SJCRH30 (cell line): Measurements from ENCODE around the gene DDI2. TPM values are rescaled to one million over a fixed set of nuclear protein-coding genes. Genes with fewer than 3 reads are reported as not detected.
"Not testable (repeated sequence)": the region's sequence is repeated elsewhere in the genome, so short reads cannot be mapped to it uniquely, and the experiment has no call there.

Source experiments
- DNase-seq, 2 experiments: peaks; one replicate each; pipeline ENCODE4 v3.0.0-alpha.2; 2015 to 2020
- H3K27ac ChIP-seq: fragments of 250-450 bp; sonication (Bioruptor Pico); 2 replicates; pipeline ENCODE4 v1.5.1; 2020; ENCODE audit warnings: mild to moderate bottlenecking, moderate library complexity
- H3K27me3 ChIP-seq: fragments of 250-450 bp; sonication (Bioruptor Pico); 2 replicates; pipeline ENCODE4 v1.5.1; 2020; ENCODE audit warnings: mild to moderate bottlenecking, moderate library complexity
- H3K36me3 ChIP-seq: fragments of 250-450 bp; sonication (Bioruptor Pico); 2 replicates; pipeline ENCODE4 v1.5.1; 2020; ENCODE audit warnings: mild to moderate bottlenecking, moderate library complexity
- H3K4me1 ChIP-seq: fragments of 250-450 bp; sonication (Bioruptor Pico); 2 replicates; pipeline ENCODE4 v1.5.1; 2020; ENCODE audit warnings: mild to moderate bottlenecking, moderate library complexity
- H3K4me3 ChIP-seq: fragments of 250-450 bp; sonication (Bioruptor Pico); 2 replicates; pipeline ENCODE4 v1.5.1; 2020; ENCODE audit warnings: mild to moderate bottlenecking, moderate library complexity
- H3K9me3 ChIP-seq: fragments of 250-450 bp; sonication (Bioruptor Pico); replicated peaks from 2 replicates; pipeline ENCODE4 v1.5.1; 2020; ENCODE audit warnings: mild to moderate bottlenecking, moderate library complexity
- total RNA-seq: library from RNA; depleted of rRNA; stranded (reverse); fragments of >200 nt; shearing (Covaris generic); gene quantifications from 2 replicates; pipeline ENCODE4 v1.2.3, GENCODE V29; 2014

The DDI2 gene
- total RNA-seq, 1 experiment from 2014 or later = 29.1 TPM

- no peaks in the 10 kb centered on the region for H3K4me1 ChIP-seq
- DNase-seq = no peak
- no peak overlapping the region for H3K27ac ChIP-seq
- H3K36me3 ChIP-seq = peaks cover 84% of the 10 kb centered on the region
- no peaks in the 10 kb centered on the region for H3K27me3 ChIP-seq
- no peak overlapping the region for H3K4me3 ChIP-seq
- no peaks in the 10 kb centered on the region for H3K9me3 ChIP-seq
Observed at GRCh38 chr1:15639931-15640330, 22.7 kb downstream of the DDI2 start.

GRCh38 chr1:15640667-15641066, 23.4 kb downstream of the DDI2 start:
- Histone ChIP-seq H3K36me3 (peaks cover 81% of the 10 kb centered on the region), H3K4me1 (no peaks in the 10 kb centered on the region), H3K4me3 (no peak overlapping the region), H3K27ac (no peak overlapping the region), H3K9me3 (no peaks in the 10 kb centered on the region), H3K27me3 (no peaks in the 10 kb centered on the region)
- no peak for DNase-seq

- DNase-seq = no peak
- Histone ChIP-seq H3K9me3 (no peaks in the 10 kb centered on the region), H3K36me3 (peaks cover 64% of the 10 kb centered on the region), H3K4me3 (no peak overlapping the region), H3K27ac (no peak overlapping the region), H3K4me1 (peaks cover 10% of the 10 kb centered on the region), H3K27me3 (no peaks in the 10 kb centered on the region)
Observed at GRCh38 chr1:15649937-15650336, 32.7 kb downstream of the DDI2 start.

- no peak overlapping the region for H3K4me3 ChIP-seq
- no peaks in the 10 kb centered on the region for H3K9me3 ChIP-seq
- H3K27ac ChIP-seq = no peak overlapping the region
- no peak for DNase-seq
- H3K27me3 ChIP-seq = no peaks in the 10 kb centered on the region
- peaks cover 63% of the 10 kb centered on the region for H3K36me3 ChIP-seq
- H3K4me1 ChIP-seq = peaks cover 14% of the 10 kb centered on the region
Observed at GRCh38 chr1:15650433-15650832, 33.2 kb downstream of the DDI2 start.

GRCh38 chr1:15652130-15652529, 34.9 kb downstream of the DDI2 start:
- not testable (repeated sequence) for H3K9me3 ChIP-seq, H3K4me3 ChIP-seq, H3K27ac ChIP-seq, DNase-seq, H3K27me3 ChIP-seq
- H3K4me1 ChIP-seq = peaks cover 14% of the 10 kb centered on the region
- peaks cover 66% of the 10 kb centered on the region for H3K36me3 ChIP-seq

GRCh38 chr1:15654091-15654690, 36.9 kb downstream of the DDI2 start:
- H3K4me1 ChIP-seq = peaks cover 14% of the 10 kb centered on the region
- H3K9me3 ChIP-seq = no peaks in the 10 kb centered on the region
- H3K27me3 ChIP-seq = no peaks in the 10 kb centered on the region
- no peak overlapping the region for H3K4me3 ChIP-seq
- no peak overlapping the region for H3K27ac ChIP-seq
- peaks cover 66% of the 10 kb centered on the region for H3K36me3 ChIP-seq
- peak; percentile 52 to 78 for DNase-seq

GRCh38 chr1:15656464-15656863, 39.2 kb downstream of the DDI2 start:
- Histone ChIP-seq H3K4me3 (no peak overlapping the region), H3K9me3 (no peaks in the 10 kb centered on the region), H3K4me1 (peaks cover 14% of the 10 kb centered on the region), H3K27me3 (no peaks in the 10 kb centered on the region), H3K36me3 (peaks cover 70% of the 10 kb centered on the region), H3K27ac (no peak overlapping the region)
- DNase-seq = no peak

GRCh38 chr1:15657021-15657420, 39.8 kb downstream of the DDI2 start:
- no peak for DNase-seq
- Histone ChIP-seq H3K36me3 (peaks cover 72% of the 10 kb centered on the region), H3K9me3 (no peaks in the 10 kb centered on the region), H3K27ac (no peak overlapping the region), H3K4me3 (no peak overlapping the region), H3K4me1 (peaks cover 14% of the 10 kb centered on the region), H3K27me3 (no peaks in the 10 kb centered on the region)

- no peaks in the 10 kb centered on the region for H3K9me3 ChIP-seq
- H3K4me1 ChIP-seq = peaks cover 2% of the 10 kb centered on the region
Observed at GRCh38 chr1:15660151-15660550, 42.9 kb downstream of the DDI2 start.

GRCh38 chr1:15662477-15662876, 45.2 kb downstream of the DDI2 start:
- no peak for DNase-seq
- no peaks in the 10 kb centered on the region for H3K4me1 ChIP-seq
- H3K36me3 ChIP-seq = peaks cover 47% of the 10 kb centered on the region
- no peaks in the 10 kb centered on the region for H3K27me3 ChIP-seq
- no peak overlapping the region for H3K4me3 ChIP-seq
- H3K27ac ChIP-seq = no peak overlapping the region
- no peaks in the 10 kb centered on the region for H3K9me3 ChIP-seq

More at GRCh38 chr1:15660151-15660550, 42.9 kb downstream of the DDI2 start:
- H3K27ac ChIP-seq = no peak overlapping the region
- no peak for DNase-seq
- no peaks in the 10 kb centered on the region for H3K27me3 ChIP-seq
- H3K36me3 ChIP-seq = peaks cover 63% of the 10 kb centered on the region
- H3K4me3 ChIP-seq = no peak overlapping the region

GRCh38 chr1:15663925-15664324, 46.7 kb downstream of the DDI2 start:
- Histone ChIP-seq H3K27ac (no peak overlapping the region), H3K4me1 (no peaks in the 10 kb centered on the region), H3K9me3 (no peaks in the 10 kb centered on the region; the same call in 1 of the 2 replicates), H3K27me3 (no peaks in the 10 kb centered on the region), H3K36me3 (peaks cover 41% of the 10 kb centered on the region), H3K4me3 (no peak overlapping the region)
- no peak for DNase-seq

GRCh38 chr1:15667362-15667761, 50.1 kb downstream of the DDI2 start:
- peaks cover 7% of the 10 kb centered on the region for H3K36me3 ChIP-seq
- no peak for DNase-seq
- no peak overlapping the region for H3K4me3 ChIP-seq
- H3K4me1 ChIP-seq = peaks cover 7% of the 10 kb centered on the region
- no peaks in the 10 kb centered on the region for H3K27me3 ChIP-seq
- H3K27ac ChIP-seq = no peak overlapping the region
- H3K9me3 ChIP-seq = no peaks in the 10 kb centered on the region; the same call in 1 of the 2 replicates

GRCh38 chr1:15668089-15668754, 51.0 kb downstream of the DDI2 start:
- H3K4me1 ChIP-seq = peaks cover 9% of the 10 kb centered on the region
- H3K36me3 ChIP-seq = no peaks in the 10 kb centered on the region
- DNase-seq = no peak
- no peak overlapping the region for H3K4me3 ChIP-seq
- no peaks in the 10 kb centered on the region for H3K27me3 ChIP-seq
- no peaks in the 10 kb centered on the region; the same call in 1 of the 2 replicates for H3K9me3 ChIP-seq
- H3K27ac ChIP-seq = no peak overlapping the region

GRCh38 chr1:15669074-15669473, 51.8 kb downstream of the DDI2 start:
- no peak overlapping the region for H3K4me3 ChIP-seq
- H3K27me3 ChIP-seq = no peaks in the 10 kb centered on the region
- peaks cover 9% of the 10 kb centered on the region for H3K4me1 ChIP-seq
- H3K36me3 ChIP-seq = no peaks in the 10 kb centered on the region
- no peak for DNase-seq
- no peaks in the 10 kb centered on the region; the same call in 1 of the 2 replicates for H3K9me3 ChIP-seq
- H3K27ac ChIP-seq = no peak overlapping the region

- Histone ChIP-seq H3K9me3 (no peaks in the 10 kb centered on the region; the same call in 1 of the 2 replicates), H3K27me3 (no peaks in the 10 kb centered on the region), H3K27ac (no peak overlapping the region), H3K4me1 (peaks cover 9% of the 10 kb centered on the region), H3K4me3 (no peak overlapping the region), H3K36me3 (no peaks in the 10 kb centered on the region)
- DNase-seq = no peak
Observed at GRCh38 chr1:15669864-15670263, 52.6 kb downstream of the DDI2 start.

GRCh38 chr1:15671430-15671829, 54.2 kb downstream of the DDI2 start:
- peaks cover 9% of the 10 kb centered on the region for H3K4me1 ChIP-seq
- no peaks in the 10 kb centered on the region; the same call in 1 of the 2 replicates for H3K9me3 ChIP-seq
- DNase-seq = no peak
- no peak overlapping the region for H3K27ac ChIP-seq
- H3K36me3 ChIP-seq = no peaks in the 10 kb centered on the region
- no peak overlapping the region for H3K4me3 ChIP-seq
- no peaks in the 10 kb centered on the region for H3K27me3 ChIP-seq
